ENCODE results near the gene RMND5B.

RMND5B gene

GRCh38 chr5:178155065-178155464 is 24.3 kb downstream of the RMND5B start:
- Histone ChIP-seq H3K9me3 (no peaks in the 10 kb centered on the region), H3K36me3 (peaks cover 23% of the 10 kb centered on the region), H3K4me1 (peaks cover 3% of the 10 kb centered on the region; the same call in 1 of the 2 replicates), H3K4me3 (ENCODE audit: low read depth, low read length) (no peak overlapping the region; the same call in 1 of the 2 replicates), H3K27me3 (no peaks in the 10 kb centered on the region)
- no peak for TF ChIP-seq CTCF (IDR thresholded peaks at IDR 0.05; ENCODE audit: low read depth, low read length)
- no peak for DNase-seq

GRCh38 chr5:178160176-178160575 is 29.4 kb downstream of the RMND5B start:
- H3K4me3 ChIP-seq (ENCODE audit: low read depth, low read length) = no peak overlapping the region
- no peak for DNase-seq
- TF ChIP-seq CTCF (IDR thresholded peaks at IDR 0.05; ENCODE audit: low read depth, low read length) = no peak

GRCh38 chr5:178162481-178162880 is 31.7 kb downstream of the RMND5B start:
- no peak for DNase-seq
- H3K4me1 ChIP-seq = no peaks in the 10 kb centered on the region

More at GRCh38 chr5:178160176-178160575, 29.4 kb downstream of the RMND5B start:
- Histone ChIP-seq H3K9me3 (no peaks in the 10 kb centered on the region), H3K36me3 (no peaks in the 10 kb centered on the region), H3K27me3 (peaks cover 6% of the 10 kb centered on the region), H3K4me1 (no peaks in the 10 kb centered on the region)

GRCh38 chr5:178163772-178164735 is 33.2 kb downstream of the RMND5B start:
- Histone ChIP-seq H3K4me1 (no peaks in the 10 kb centered on the region), H3K27me3 (peaks cover 8% of the 10 kb centered on the region), H3K36me3 (no peaks in the 10 kb centered on the region), H3K4me3 (ENCODE audit: low read depth, low read length) (peak overlapping the region; percentile 46), H3K9me3 (no peaks in the 10 kb centered on the region)
- peak; percentile 96 for TF ChIP-seq CTCF (IDR thresholded peaks at IDR 0.05; ENCODE audit: low read depth, low read length)
- DNase-seq = peak; percentile 89

More at GRCh38 chr5:178162481-178162880, 31.7 kb downstream of the RMND5B start:
- H3K36me3 ChIP-seq = no peaks in the 10 kb centered on the region
- peaks cover 6% of the 10 kb centered on the region for H3K27me3 ChIP-seq
- TF ChIP-seq CTCF (IDR thresholded peaks at IDR 0.05; ENCODE audit: low read depth, low read length) = no peak
- no peaks in the 10 kb centered on the region for H3K9me3 ChIP-seq
- H3K4me3 ChIP-seq (ENCODE audit: low read depth, low read length) = no peak overlapping the region

- Histone ChIP-seq H3K27me3 (peaks cover 8% of the 10 kb centered on the region), H3K36me3 (no peaks in the 10 kb centered on the region), H3K4me3 (ENCODE audit: low read depth, low read length) (no peak overlapping the region), H3K9me3 (no peaks in the 10 kb centered on the region), H3K4me1 (no peaks in the 10 kb centered on the region)
- TF ChIP-seq CTCF (IDR thresholded peaks at IDR 0.05; ENCODE audit: low read depth, low read length) = no peak
- DNase-seq = no peak
These were observed 34.8 kb downstream of the RMND5B start for GRCh38 chr5:178165581-178165980.

GRCh38 chr5:178170455-178170854 is 39.6 kb downstream of the RMND5B start:
- no peak for DNase-seq
- TF ChIP-seq CTCF (IDR thresholded peaks at IDR 0.05; ENCODE audit: low read depth, low read length) = no peak
- H3K4me3 ChIP-seq (ENCODE audit: low read depth, low read length) = no peak overlapping the region
- no peaks in the 10 kb centered on the region for H3K36me3 ChIP-seq
- H3K27me3 ChIP-seq = 0 out of 2 replicates have a peak, but pooled peaks cover 2% of the 10 kb centered on the region
- H3K9me3 ChIP-seq = no peaks in the 10 kb centered on the region
- H3K4me1 ChIP-seq = no peaks in the 10 kb centered on the region

Data from BE2C (cell line).